Measurements from ENCODE around the gene TMEM225B.
"Not testable (repeated sequence)": the region's sequence is repeated elsewhere in the genome, so short reads cannot be mapped to it uniquely, and the experiment has no call there.

Gene TMEM225B

DNA sequence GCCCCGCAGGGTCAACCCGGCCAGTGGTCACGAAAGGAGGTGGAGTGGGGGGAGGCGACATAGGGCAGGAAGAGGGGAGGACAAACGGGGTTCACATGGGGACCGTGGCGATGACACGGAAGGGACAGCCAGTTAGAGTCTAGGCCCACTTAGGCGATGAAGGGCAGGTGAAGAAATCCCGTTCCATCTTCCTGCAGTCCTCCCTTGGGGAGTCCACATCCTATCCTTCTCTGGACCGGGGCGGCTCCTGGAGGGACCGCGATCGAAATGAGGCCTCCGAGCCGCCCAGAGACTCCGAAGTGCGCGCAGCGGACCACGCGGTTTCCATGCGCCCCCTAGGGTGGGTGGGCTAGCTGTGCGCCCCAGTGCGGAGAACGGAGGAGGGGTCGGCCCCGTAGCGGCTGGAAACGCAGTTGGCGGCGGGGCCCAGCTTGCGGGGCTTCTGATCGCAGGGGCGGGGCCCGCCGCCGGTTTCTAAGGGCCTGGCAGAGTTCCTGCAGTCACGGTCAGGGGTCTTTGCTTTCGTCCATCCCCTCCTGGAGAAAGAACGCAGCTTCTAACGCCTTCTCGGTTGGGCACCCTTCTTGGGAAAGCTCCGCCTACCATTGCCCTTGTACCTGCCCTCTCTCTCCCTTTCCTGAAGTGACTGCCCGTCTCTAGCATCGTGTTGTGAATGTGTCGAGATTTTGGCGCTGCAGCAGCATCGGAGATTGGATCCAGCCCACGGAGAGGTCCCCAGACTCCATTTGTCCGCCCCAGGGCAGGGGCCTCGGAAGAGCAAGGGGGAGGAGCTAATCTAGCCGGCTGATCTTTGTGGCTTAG, 17.9 kb upstream of the TMEM225B start:
- DNase-seq: peak; percentile 68

- not testable (repeated sequence) for DNase-seq
Measured at GRCh38 chr7:99580778-99581332, 17.2 kb upstream of the TMEM225B start.

- no peak for DNase-seq
Measured at GRCh38 chr7:99588868-99589267, 9.2 kb upstream of the TMEM225B start.

- no peak for DNase-seq
Measured at GRCh38 chr7:99594948-99595745, 2.9 kb upstream of the TMEM225B start.

DNA sequence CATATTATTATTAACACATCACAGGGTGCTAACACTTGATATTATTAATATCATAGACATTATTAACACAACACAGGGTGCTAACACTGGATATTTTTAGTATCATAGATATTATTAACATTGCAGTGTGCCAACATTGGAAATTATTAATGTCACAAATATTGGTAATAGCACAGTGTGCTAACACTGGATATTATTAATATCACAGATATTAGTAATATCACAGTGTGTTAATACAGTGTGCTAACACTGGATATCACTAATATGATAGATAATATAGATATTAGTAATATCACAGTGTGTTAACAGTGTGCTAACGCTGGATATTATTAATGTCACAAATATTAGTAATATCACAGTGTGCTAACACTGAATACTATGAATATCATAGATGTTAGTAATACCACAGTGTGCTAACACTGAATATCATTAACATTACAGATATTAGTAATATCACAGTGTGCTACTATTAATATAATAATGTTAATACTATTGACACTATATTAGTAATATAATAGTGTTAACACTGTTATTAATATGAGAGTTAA, 1.6 kb upstream of the TMEM225B start:
- DNase-seq: no peak

DNA sequence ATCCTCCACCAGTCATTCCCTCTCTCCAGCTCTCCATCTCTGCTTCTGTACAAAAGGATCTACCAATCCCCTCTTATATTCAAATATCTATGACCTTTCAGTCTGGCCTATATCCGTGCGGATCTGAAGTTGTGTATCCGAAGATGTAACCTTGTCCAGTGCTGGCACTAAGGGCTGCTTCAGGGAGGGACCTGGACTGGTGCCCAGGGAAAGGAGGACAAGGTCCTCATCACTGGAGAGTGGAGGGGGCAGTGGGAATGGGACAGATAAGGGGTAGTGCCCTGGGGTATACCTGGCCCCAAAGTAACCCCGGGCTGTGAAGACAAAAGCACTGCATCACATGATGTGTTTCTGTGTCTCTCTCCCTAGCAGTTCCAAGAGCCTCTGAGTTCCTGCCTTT, 1.8 kb downstream of the TMEM225B start:
- no peak for DNase-seq

DNA sequence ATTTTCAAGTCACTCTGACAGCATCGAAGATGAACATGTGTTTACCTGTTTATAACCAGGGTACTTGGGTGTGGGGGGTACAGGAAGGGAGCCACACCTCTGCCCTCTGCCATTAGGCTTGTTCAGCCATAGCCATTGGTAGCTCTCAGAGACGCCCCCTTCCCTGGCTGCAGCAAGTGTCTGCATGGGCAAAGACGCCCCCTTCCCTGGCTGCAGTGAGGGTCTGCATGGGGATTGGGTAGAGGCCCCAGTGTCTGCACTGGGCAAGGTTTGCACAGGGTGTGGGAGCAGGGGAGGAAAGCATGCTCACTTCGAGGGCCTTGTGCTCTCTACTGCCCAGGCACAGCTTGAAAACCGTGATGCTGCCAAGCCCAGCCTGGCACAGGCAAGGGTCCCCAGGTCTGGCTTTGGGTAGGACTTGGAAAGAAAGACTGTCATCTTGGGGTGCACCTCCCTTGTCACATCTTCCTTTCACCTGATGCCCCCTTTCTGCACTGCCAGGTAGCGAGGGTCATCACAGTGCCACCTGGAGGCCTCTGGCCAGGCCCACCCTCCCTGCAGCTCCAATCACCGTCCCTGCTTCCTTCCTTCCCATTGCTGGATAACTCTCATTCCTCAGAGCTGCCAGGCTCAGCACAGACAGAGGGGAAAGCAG, 3.7 kb downstream of the TMEM225B start:
- DNase-seq: no peak

DNA sequence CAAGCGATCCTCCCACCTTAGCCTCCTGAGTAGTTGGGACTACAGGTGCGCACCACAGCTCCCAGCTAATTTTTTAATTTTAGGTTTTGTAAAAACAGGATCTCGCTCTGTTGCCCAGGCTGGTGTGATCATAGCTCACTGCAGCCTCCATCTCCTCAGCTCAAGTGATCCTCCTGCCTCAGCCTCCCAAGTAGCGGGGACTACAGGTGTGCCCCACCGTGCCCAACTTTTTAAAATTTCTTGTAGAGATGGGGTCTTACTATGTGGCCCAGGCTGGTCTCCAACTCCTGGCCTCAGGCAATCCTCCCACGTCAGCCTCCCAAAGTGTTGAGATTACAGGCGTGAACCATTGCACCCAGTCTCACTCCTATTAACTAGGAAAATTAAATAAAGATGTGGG, 7.5 kb downstream of the TMEM225B start:
- no peak for DNase-seq

GRCh38 chr7:99606531-99606930, 8.5 kb downstream of the TMEM225B start:
- no peak for DNase-seq

- DNase-seq: no peak
Measured at GRCh38 chr7:99607548-99607947, 9.5 kb downstream of the TMEM225B start.

DNA sequence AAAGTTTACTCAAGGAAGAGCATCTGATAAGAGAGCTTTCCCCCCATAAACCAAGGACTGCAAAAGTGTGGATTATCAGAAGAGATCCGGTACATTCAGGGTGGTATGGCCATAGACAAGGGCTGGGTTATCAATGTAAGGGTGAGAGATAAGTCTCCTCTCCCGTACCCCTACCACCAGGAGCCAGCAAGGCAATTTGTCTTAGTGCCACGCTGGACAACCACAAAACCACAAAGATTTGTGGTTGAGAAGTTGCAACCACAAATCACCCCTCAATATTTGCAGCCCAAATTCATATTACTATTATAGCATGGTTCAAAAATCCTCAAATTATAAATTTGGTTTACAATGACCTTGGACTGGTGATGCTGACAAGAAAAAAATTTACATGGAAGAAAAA, 16.4 kb downstream of the TMEM225B start:
- no peak for DNase-seq

GRCh38 chr7:99615989-99616358, 17.9 kb downstream of the TMEM225B start:
- DNase-seq: peak; percentile 48

DNA sequence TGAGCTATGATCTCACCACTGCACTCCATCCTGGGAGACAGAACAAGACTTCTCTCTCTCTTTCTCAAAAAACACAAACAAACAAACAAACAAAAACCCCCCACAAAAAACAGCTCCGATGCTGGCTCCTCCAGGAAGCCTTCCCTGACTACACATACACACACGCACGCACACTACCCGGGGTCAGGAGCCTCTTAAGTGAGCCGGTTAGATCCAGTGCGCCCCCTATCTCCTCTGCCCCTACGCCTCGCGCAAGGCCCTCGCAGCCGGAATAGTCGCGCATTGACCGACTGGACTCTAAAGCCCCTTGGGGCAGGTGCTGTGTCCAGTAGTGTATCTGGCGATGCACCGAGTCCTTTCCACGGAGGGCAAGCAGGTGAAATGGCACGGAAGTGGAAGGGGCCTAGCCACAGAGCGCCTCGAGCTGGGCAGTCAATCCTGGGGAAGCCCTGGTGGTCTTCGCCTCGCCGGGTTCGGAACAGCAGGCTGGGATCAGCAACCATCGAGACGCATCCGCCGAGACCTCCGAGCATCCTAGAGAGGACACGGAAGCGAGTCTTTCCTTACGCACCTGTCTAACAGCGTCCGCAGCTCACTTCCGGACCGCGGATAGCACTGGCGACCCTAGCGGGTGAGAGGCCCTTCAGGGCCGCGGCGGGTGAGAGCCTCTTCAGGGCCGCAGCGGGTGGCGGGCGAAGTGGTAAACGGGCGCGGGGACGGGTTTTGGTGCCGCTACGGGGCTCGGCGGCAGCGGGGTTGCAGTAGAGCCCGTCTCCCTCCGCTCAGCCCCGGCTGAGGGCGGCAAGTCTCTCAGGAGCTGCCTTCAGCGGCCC, 18.5 kb downstream of the TMEM225B start, which contains the start of gene ZSCAN25:
Gene ZSCAN25, plus strand, starts transcription at position 588 of the 833 bp plus-strand sequence. CDS start 2,661 bp downstream, outside the sequence.
- DNase-seq: peak; percentile 99

GRCh38 chr7:99617192-99617781, 19.2 kb downstream of the TMEM225B start:
- no peak for DNase-seq

- DNase-seq: no peak
Measured at GRCh38 chr7:99618726-99619125, 20.7 kb downstream of the TMEM225B start.

- no peak for DNase-seq
Measured at GRCh38 chr7:99619571-99620130, 21.6 kb downstream of the TMEM225B start.

GRCh38 chr7:99621271-99621670, 23.2 kb downstream of the TMEM225B start:
- no peak for DNase-seq

DNA sequence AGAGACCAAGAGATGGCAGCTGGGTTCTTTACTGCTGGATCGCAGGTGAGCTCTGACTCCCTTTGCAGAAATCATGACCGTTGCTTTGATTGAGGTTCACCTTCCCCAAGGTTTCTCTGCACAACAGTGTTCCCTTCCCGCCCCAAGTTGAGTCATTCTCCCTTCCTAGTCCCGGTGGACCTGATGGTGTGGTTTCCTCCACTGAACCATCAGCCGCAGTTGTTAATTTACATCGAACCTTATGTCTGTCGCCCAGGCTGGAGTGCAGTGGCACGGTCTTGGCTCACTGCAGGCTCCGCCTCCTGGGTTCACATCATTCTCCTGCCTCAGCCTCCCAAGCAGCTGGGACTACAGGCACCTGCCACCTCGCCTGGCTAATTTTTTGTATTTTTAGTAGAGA, 24.5 kb downstream of the TMEM225B start:
- DNase-seq: no peak

- no peak for DNase-seq
Measured at GRCh38 chr7:99623091-99623693, 25.1 kb downstream of the TMEM225B start.

DNA sequence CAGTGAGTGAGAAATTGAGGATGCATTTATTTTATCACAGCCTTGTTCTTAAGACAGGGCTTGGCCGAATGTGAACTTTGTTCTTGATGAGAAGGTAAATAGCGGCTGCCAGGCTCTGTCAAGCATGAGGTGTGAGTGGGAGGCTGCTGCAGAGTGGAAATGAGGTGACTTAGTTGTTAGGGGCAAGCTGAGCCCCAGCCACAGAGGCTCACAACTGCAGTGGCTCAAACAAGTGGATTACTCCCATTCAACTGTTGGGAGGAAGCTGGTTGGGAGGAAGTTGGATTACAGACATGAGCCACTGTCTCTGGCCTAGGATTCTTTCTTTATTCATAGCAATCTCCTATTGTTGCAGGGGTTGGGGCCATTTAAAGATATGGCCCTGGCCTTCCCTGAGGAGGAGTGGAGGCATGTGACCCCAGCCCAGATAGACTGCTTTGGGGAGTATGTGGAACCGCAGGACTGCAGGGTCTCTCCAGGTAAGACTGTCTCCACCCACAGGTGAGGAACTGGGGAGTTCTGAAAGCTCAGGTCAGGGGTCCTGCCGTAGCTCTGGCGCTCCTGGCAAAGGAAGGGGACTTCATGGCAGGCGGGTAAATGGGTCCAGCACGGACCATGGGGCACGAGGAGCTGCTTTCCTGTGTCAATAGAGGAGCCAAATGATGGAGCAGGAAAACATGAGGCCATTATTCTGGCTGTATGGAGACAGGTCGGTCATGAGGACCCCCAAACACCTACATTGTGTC, 25.8 kb downstream of the TMEM225B start:
- no peak for DNase-seq

Data from DMS53 (cell line).